Ovary (tissue), 9 donors: ENCODE measurements around the gene RNASET2. TPM values are rescaled to one million over a fixed set of nuclear protein-coding genes. Genes with fewer than 3 reads are reported as not detected.

ENCODE experiments used
- DNase-seq, 5 donors: peaks; one replicate each; pipeline ENCODE4 v3.0.0-alpha.2; 2019 to 2020
- H3K27ac ChIP-seq, 2 donors: fragments of 200-600 bp; one replicate each; pipeline versions ENCODE4 v1.5.1 to v1.8.0; 2019 to 2022
- H3K27me3 ChIP-seq: fragments of 200-600 bp; one replicate; pipeline ENCODE4 v1.8.0; 2022
- H3K36me3 ChIP-seq: fragments of 200-600 bp; sonication (generic); one replicate; pipeline ENCODE4 v1.5.1; 2019
- H3K4me1 ChIP-seq: one replicate; pipeline ENCODE4 v1.8.1; 2013; ENCODE audit warnings: mild to moderate bottlenecking, moderate library complexity; ENCODE audit not compliant: insufficient read depth
- H3K4me3 ChIP-seq: fragments of 200-600 bp; sonication (generic); one replicate; pipeline ENCODE4 v1.5.1; 2017
- H3K9me3 ChIP-seq, 2 donors: fragments of 200-600 bp in 1 of 2; sonication (generic) in 1 of 2; one replicate each; pipeline versions ENCODE4 v1.5.1 to v1.8.1; 2013 to 2019; ENCODE audit warnings: mild to moderate bottlenecking in 1 of 2, moderate library complexity in 1 of 2
- CTCF ChIP-seq, 3 donors: fragments of 450-650 bp in 2 of 3; fragments of 200-600 bp in 1 of 3; IDR thresholded peaks; one replicate each; pipeline versions ENCODE4 v1.5.1 to v1.8.0; 2016 to 2022; ENCODE audit warnings: antibody characterized with exemption in 3 of 3, mild to moderate bottlenecking in 1 of 3
- EP300 ChIP-seq: sonication (generic); formaldehyde crosslinking; IDR thresholded peaks from one replicate; pipeline ENCODE4 v1.6.1; 2017; ENCODE audit warnings: antibody characterized with exemption
- POLR2A ChIP-seq: fragments of 450-650 bp; IDR thresholded peaks from one replicate; pipeline ENCODE4 v1.6.1; 2017; ENCODE audit warnings: antibody characterized with exemption, mild to moderate bottlenecking, moderate library complexity
- WGBS, 3 donors: extraction: QIAGEN DNeasy Blood & Tissue Kit in 1 of 3; methylation state at CpG; one replicate each; pipeline versions ENCODE4 v1.1.5 to v1.1.7; 2013 to 2017; 5-methylcytosine and 5-hydroxymethylcytosine counted together
- intact Hi-C, 4 donors: fragments of 100-400 bp; cut with DNase I; formaldehyde crosslinking; loops; one replicate each; pipeline versions ENCODE4 v1.11.0 to v1.15.1; 2022 to 2023
- polyA plus RNA-seq, 2 donors: library from polyadenylated mRNA; stranded (reverse); fragments of 200-250 nt in 1 of 2; fragments of 350-450 nt in 1 of 2; fragmentation: Illumina TruSeq in 1 of 2; extraction: RNeasy Lipid Tissue Mini Kit (QIAGEN cat#74804) in 1 of 2; gene quantifications; one replicate each; pipeline ENCODE4 v1.2.3, GENCODE V29; 2013 to 2014
- total RNA-seq, 7 donors: library from RNA; depleted of rRNA in 2 of 7; stranded (reverse); fragments of >200 nt in 2 of 7; fragmentation: NEBNext Ultra II Directional in 3 of 7; extraction: Animal tissue kit (Norgen Biotek cat#: 25700) in 3 of 7; gene quantifications; one replicate each; pipeline versions ENCODE4 v1.1.0 to v1.2.4, GENCODE V29; 2016 to 2023
- donor health status: DM: no; HTN: no; CAD: no; lungs with moderate emphysema.
- donor health status: DM: no; HTN: no; CAD: no.
- donor health status: Bipolar disorder and iron deficiency.
- donor health status: DM: yes; HTN: yes; CAD: no.
- donor health status: DM: no; HTN: no; CAD: no.
- donor health status: DM: yes; HTN: yes; CAD: no.

The RNASET2 gene
- total and polyA plus RNA-seq, 9 donors = 34.8 to 211 (median 56.0) TPM

DNA sequence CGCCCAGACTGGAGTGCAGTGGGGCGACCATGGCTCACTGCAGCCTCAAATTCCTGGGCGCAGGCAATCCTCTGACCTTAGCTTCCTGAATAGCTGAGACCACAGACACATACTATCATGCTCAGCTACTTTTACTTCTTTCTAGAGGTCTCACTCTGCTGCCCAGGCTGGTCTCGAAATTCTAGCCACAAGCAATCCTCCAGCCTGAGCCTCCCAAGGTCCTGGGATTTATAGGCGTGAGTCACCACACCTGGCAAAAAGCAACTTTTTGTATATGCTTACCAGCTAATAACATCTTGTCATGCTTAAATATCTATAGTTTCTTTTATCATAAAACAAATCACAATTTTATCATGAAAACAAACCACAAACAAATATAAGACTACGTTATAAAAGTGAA lies 23.0 kb downstream of the RNASET2 start:
- 96 to 98% (median 97%) methylated on average over 6 of the region's 6 CpGs for WGBS, 3 donors
- Histone ChIP-seq H3K9me3 (no peaks in the 10 kb centered on the region), H3K27me3 (no peaks in the 10 kb centered on the region), H3K27ac (no peak overlapping the region), H3K4me1 (no peaks in the 10 kb centered on the region), H3K36me3 (no peaks in the 10 kb centered on the region), H3K4me3 (no peak overlapping the region)
- TF ChIP-seq CTCF (IDR thresholded peaks at IDR 0.05) (no peak), POLR2A (no peak)
- no peak for DNase-seq
- intact Hi-C loops = no loop called here

DNA sequence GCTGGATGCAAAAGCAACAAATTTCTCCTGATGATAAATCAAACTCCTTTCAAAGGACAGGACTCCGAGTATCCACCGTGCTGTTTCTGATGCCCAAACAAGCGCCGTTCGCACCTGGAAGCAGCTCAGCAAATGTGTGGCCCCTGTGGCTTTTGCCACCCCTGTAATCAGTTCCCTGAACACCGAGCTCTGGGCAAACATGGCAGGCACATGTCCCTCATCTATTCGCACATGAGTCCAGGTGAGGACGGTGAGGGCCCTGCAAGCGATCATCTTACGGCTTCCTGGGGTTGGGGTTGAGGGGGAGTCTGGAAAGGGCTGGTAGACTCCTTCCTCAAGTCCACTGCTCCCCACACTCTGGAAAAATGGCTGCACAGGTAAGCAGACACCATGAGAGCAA lies 23.7 kb downstream of the RNASET2 start:
- Histone ChIP-seq H3K4me3 (no peak overlapping the region), H3K9me3 (no peaks in the 10 kb centered on the region), H3K27me3 (no peaks in the 10 kb centered on the region), H3K36me3 (no peaks in the 10 kb centered on the region), H3K27ac (no peak overlapping the region), H3K4me1 (no peaks in the 10 kb centered on the region)
- intact Hi-C loops = no loop called here
- no peak for TF ChIP-seq EP300
- TF ChIP-seq POLR2A = no peak
- no peak for TF ChIP-seq CTCF (IDR thresholded peaks at IDR 0.05)
- no peak for DNase-seq
- WGBS, 3 donors = 93 to 95% (median 95%) methylated on average over 10 of the region's 10 CpGs

DNA sequence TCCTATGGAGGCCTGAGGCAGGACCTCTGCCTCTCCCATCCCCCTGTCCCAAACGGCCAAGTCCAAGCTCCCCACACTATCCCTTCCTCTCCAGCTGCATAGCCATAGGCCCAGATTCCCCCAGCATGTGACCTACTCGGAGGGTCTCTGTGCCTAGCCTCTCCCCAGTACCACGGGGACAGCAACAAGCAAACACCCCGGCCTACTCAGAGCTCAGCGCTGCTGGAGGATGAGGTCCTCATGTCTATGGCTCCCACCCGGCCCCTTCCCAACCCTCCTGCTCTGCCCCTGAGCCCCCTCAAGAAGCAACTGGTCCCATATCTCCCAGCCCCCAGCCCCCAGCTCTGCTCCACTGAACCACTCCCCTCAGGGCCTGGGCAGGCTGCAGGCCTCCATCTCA lies 24.2 kb downstream of the RNASET2 start:
- no peak for TF ChIP-seq CTCF (IDR thresholded peaks at IDR 0.05)
- TF ChIP-seq POLR2A = no peak
- TF ChIP-seq EP300 = no peak
- H3K27me3 ChIP-seq = no peaks in the 10 kb centered on the region
- no peak overlapping the region for H3K4me3 ChIP-seq
- no peak overlapping the region for H3K27ac ChIP-seq
- no peaks in the 10 kb centered on the region for H3K9me3 ChIP-seq
- no peak for DNase-seq
- H3K4me1 ChIP-seq = no peaks in the 10 kb centered on the region
- no peaks in the 10 kb centered on the region for H3K36me3 ChIP-seq
- 88 to 91% (median 89%) methylated on average over 6 of the region's 6 CpGs for WGBS, 3 donors
- intact Hi-C loops = no loop called here

GRCh38 chr6:166931426-166931970 lies 24.9 kb downstream of the RNASET2 start:
- Histone ChIP-seq H3K4me3 (no peak overlapping the region), H3K27me3 (no peaks in the 10 kb centered on the region), H3K9me3 (no peaks in the 10 kb centered on the region), H3K27ac (no peak overlapping the region), H3K36me3 (no peaks in the 10 kb centered on the region), H3K4me1 (no peaks in the 10 kb centered on the region)
- TF ChIP-seq CTCF (IDR thresholded peaks at IDR 0.05) = no peak
- TF ChIP-seq EP300 = no peak
- no peak for TF ChIP-seq POLR2A
- WGBS, 3 donors = 93 to 94% (median 94%) methylated on average over 14 of the region's 14 CpGs
- DNase-seq = no peak
- intact Hi-C loops = no loop called here
